NCI-H1092 treated with DMSO at 0.1 percent for 48 hours (cell line): ENCODE measurements around the gene MFN1.
"Not testable (repeated sequence)": the region's sequence is repeated elsewhere in the genome, so short reads cannot be mapped to it uniquely, and the experiment has no call there.

Experiments used
- DNase-seq: peaks from one replicate; lab custom pipeline; 2025; lab: John Stamatoyannopoulos, UW

The MFN1 gene

DNA sequence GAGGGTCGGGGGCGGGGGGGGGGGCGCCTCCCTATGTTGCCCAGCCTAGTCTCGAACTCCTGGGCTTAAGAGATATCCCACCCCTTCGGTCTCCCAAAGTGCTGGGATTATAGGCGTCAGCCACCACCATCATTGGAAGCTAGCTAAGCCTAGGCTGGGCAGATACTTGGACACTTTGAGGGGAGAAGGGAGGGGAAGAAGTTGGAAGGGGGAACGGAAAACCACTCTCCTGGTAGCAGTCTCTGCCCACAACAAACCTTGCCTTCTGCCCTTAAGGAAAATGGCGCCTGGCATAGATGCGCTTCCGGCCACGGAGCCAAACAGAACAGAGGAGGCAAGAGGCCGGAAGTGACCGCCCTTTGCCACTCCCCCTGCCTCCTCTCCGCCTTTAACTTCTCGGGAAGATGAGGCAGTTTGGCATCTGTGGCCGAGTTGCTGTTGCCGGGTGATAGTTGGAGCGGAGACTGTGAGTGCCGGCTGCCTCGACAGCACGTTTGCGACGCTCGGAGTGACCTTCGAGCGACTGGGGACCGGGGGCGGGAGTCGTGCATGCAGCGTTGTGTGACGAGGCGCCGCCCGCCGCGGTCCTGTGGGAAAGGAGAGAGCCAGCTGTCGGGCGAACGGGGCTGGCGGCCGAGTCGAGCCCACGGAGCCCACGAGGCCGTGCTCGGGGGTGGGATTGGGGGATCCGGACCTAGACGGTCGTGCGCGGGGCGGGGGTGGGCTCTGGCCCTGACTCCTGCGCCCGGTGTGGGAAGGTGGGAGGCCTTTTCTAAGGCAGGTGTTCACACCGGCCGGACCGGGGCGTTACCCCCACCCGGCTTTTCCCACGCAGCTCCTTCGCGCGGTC is at the start of gene MFN1:
Gene MFN1, plus strand, starts transcription at position 365 of the 850 bp plus-strand sequence. CDS start 1,143 bp downstream, outside the sequence.
- peak; percentile 95 for DNase-seq

DNA sequence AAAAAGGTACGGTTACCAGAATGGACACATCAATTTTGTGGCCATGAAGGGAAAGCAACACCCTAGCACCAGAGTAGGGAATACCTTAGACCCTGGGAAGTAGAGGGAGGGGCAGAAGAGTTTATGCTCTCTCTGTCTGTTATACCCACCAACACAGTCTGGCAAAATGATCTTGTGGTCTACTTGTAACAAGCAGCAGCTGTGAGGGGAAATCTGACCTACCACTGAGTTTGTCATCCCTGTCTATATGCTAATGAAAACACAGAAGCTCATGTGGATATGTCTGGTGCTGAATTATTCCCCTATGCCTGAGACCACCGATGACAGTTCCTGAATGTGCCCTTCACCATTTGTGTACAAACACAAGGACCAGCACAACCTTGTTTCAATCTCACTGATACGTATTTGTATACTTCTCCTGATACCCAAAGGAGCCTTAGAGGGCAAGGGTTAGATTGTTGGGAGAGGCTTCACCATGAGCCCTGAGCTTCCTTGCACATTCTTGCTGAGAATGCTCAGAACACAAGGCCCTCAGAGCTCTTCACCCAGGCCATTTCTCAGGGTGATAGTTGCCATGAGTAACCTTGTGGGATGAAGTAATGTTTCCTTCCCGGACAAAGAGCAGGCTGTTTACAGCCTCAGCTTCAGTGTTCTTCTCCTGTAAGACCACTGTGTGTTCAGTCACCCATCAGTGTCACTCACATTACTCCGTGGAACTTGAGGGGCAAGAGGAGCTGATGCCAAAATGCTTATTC is 49.4 kb upstream of the MFN1 start:
- DNase-seq: no peak

DNA sequence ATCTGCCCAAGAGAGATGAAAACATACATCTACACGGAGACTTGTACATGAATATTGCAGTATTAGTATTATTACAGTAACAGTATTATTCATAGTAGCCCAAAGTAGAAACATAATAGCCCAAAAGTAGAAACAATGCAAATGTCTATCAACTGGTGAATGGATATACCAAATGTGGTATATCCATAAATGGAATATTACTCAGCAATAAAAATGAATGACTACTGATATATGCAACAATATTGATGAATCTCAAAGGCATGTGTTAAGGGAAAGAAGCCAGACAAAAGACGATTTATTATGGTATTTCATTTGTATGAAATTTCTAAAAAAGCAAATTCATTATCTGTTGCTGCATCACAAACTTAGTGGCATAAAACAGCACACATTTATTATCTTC is 48.2 kb upstream of the MFN1 start:
- no peak for DNase-seq

DNA sequence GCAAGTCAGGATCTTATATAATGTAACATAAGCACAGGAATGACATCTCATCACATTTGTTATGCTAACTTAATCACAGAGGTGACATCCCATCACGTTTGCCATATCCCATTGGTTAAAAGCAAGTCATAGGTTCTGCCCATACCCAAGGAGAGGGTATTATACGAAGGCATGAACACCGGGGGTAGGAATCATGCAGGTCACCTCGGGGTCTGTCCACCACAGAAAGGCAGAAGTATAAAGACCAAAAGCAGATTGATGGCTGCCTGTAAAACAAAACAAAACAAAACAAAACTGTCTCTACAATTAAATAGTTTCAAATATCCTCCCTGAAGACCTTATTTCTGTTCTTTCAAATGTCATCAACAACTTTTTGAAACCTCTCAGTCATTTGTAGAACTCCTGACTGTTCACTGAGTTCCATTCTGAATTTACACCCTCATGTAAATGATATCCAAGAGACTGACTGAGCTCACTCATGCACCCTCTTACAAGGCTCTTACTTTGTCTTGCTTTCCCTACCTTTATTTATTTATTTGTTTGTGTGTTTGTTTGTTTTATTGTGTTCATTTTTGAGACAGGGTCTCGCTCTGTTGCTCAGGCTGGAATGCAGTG is 47.4 kb upstream of the MFN1 start:
- no peak for DNase-seq

- no peak for DNase-seq
Observed at GRCh38 chr3:179301645-179302044, 45.9 kb upstream of the MFN1 start.

- no peak for DNase-seq
Observed at GRCh38 chr3:179302111-179302510, 45.4 kb upstream of the MFN1 start.

GRCh38 chr3:179304605-179305004 is 42.9 kb upstream of the MFN1 start:
- no peak for DNase-seq

DNA sequence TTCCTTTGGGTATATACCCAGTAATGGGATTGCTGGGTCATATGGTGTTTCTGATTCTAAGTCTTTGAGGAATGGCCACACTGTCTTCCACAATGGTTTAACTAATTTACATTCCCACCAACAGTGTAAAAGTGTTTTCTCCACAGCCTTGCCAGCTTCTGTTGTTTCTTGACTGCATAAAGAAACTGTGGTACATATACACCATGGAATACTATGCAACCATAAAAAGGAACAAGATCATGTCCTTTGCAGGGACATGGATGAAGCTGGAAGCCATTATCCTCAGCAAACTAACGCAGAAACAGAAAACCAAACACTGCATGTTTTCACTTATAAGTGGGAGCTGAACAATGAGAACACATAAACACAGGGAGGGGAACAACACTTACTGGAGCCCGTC is 40.1 kb upstream of the MFN1 start:
- DNase-seq: not testable (repeated sequence)

GRCh38 chr3:179308001-179308400 is 39.5 kb upstream of the MFN1 start:
- no peak for DNase-seq

- DNase-seq: no peak
Observed at GRCh38 chr3:179309225-179310078, 38.1 kb upstream of the MFN1 start.

- DNase-seq: no peak
Observed at GRCh38 chr3:179318876-179319275, 28.6 kb upstream of the MFN1 start.

- peak; percentile 33 for DNase-seq
Observed at GRCh38 chr3:179321668-179322285, 25.7 kb upstream of the MFN1 start.

DNA sequence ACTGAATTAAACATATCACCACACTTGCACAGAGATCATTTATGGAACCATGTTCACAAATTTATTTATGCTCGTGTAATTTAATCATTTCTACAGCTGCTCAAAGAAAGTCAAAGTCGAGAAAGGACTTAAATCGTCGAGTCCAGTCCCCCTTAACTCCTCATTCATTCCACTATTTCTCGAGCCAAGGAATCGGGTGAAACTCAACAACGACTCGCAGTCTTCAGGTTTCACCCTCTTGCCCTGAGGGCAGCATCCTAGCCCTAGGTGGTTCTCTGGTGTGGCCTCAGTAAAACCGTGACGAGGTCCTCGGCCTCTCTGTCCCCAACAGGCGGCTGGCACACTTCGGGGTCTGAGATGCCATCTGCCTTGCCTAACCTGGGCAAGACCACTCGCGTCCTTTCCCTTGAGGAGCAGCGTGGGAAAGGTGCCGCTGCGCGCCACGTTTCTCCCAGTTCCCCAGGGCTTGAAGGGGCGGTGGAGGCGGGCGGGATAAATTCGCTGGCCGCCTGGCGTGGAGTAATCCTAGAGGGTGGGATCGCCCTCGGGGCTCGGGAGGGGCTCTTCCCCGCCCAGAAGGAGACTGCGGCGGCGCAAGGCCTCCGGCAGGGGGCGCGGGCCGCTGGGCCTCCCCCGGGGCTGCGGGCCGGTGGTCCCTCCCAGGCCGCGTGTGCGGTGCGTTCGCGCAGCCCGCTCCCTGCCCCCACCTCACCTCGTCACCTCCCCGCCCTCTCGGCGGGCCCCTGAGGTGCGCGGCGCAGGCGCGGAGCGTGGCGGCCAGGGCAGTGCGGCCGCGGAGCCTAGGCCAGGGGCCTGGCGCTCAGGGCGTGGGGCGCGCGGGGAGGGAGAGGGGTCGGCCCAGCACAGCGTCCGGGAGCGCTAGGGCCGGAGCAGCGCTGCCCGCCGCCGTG is 25.0 kb upstream of the MFN1 start, which contains the start of gene ZNF639:
Gene ZNF639, plus strand, starts transcription at position 746 of the 911 bp plus-strand sequence. CDS start 5,263 bp downstream, outside the sequence.
- peak; percentile 89 for DNase-seq

GRCh38 chr3:179323197-179324110 is 24.1 kb upstream of the MFN1 start:
- DNase-seq: peak; percentile 67

DNA sequence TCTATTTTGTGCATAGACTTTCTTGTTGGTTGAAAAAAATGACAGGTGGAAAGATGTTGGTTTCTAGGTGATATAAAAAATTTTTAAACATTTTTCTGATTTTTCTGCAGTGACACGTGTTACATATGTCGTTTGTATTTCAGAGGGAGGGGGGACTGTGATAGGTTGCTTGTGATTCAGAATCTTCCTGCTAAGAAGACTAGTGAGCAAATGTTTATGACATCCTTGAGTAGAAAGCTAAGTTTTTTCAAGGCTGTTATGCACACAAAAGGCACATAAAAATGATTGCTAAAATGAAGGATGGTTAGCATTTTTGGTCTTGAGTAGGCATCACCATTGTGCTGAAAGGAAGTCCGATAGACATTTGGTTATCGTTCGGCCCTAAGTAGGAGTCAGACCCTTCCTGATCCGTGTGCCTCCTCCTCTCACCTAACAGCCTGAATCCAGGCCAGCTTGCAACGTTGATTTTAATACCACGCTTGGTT is 23.2 kb upstream of the MFN1 start:
- peak; percentile 13 for DNase-seq

DNA sequence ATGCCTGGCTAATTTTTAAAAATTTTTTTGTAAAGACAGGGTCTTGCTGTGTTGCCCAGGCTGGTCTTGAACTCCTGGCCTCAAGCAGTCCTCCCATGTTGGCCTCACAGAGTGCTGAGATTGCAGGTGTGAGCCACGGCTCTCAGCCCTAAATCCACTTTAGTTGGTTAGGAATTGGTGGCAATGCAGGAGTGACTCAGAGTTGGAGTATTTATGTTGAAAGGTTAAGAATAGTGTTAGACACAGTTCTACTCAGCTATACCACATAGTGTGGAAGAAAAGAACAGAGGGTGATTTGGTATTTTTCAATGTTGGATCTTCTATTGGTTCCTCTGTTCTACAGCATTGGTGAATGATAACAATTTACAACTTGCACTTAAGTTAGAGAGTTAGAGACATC is 17.1 kb upstream of the MFN1 start:
- no peak for DNase-seq

GRCh38 chr3:179332240-179332639 is 15.3 kb upstream of the MFN1 start:
- no peak for DNase-seq

GRCh38 chr3:179333084-179333483 is 14.4 kb upstream of the MFN1 start:
- no peak for DNase-seq
